ENCODE results near the gene PDZRN3.

DNA sequence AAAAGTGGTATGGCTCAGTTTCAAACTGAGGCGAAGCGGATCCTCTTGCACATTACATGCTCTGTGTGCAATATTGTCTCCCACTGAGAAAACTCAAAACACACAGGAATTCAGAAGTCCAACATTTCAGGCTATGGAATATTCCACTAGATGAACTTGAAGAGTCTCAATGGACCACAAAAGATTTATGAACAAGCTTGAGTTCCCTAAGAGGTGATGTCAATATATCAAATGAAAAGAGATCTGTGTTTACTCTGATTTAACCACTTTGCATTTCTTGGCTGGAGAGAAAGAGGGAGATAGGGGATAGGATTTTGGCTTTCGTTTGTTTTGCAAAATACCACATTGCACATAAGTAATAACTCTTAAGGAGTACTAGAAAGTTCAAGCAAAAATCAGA, 20.3 kb downstream of the PDZRN3 start:
- TF ChIP-seq, protein P1, sequence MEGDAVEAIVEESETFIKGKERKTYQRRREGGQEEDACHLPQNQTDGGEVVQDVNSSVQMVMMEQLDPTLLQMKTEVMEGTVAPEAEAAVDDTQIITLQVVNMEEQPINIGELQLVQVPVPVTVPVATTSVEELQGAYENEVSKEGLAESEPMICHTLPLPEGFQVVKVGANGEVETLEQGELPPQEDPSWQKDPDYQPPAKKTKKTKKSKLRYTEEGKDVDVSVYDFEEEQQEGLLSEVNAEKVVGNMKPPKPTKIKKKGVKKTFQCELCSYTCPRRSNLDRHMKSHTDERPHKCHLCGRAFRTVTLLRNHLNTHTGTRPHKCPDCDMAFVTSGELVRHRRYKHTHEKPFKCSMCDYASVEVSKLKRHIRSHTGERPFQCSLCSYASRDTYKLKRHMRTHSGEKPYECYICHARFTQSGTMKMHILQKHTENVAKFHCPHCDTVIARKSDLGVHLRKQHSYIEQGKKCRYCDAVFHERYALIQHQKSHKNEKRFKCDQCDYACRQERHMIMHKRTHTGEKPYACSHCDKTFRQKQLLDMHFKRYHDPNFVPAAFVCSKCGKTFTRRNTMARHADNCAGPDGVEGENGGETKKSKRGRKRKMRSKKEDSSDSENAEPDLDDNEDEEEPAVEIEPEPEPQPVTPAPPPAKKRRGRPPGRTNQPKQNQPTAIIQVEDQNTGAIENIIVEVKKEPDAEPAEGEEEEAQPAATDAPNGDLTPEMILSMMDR (IDR thresholded peaks at IDR 0.05), result no peak
- no peak for TF ChIP-seq POLR2A (IDR thresholded peaks at IDR 0.05)

All from heart left ventricle (tissue), 13 donors.